NCI-H1105 (cell line): Measurements from ENCODE around the gene RALGPS2.
"Not testable (repeated sequence)": the region's sequence is repeated elsewhere in the genome, so short reads cannot be mapped to it uniquely, and the experiment has no call there.

Source experiments
- DNase-seq: peaks from one replicate; lab custom pipeline; 2025; lab: John Stamatoyannopoulos, UW

Gene RALGPS2

GRCh38 chr1:178781533-178782330, 56.7 kb downstream of the RALGPS2 start:
- DNase-seq = no peak

- no peak for DNase-seq
Observed at GRCh38 chr1:178784131-178784536, 59.1 kb downstream of the RALGPS2 start.

GRCh38 chr1:178792394-178792793, 67.3 kb downstream of the RALGPS2 start:
- DNase-seq = no peak

- no peak for DNase-seq
Observed at GRCh38 chr1:178796013-178796412, 71.0 kb downstream of the RALGPS2 start.

GRCh38 chr1:178797590-178797989, 72.5 kb downstream of the RALGPS2 start:
- DNase-seq = no peak

GRCh38 chr1:178798232-178798861, 73.3 kb downstream of the RALGPS2 start:
- no peak for DNase-seq

- DNase-seq = no peak
Observed at GRCh38 chr1:178802873-178803272, 77.8 kb downstream of the RALGPS2 start.

- DNase-seq = no peak
Observed at GRCh38 chr1:178806665-178807300, 81.7 kb downstream of the RALGPS2 start.

GRCh38 chr1:178808529-178808928, 83.5 kb downstream of the RALGPS2 start:
- DNase-seq = no peak

- no peak for DNase-seq
Observed at GRCh38 chr1:178810585-178810984, 85.5 kb downstream of the RALGPS2 start.

GRCh38 chr1:178818416-178818815, 93.4 kb downstream of the RALGPS2 start:
- no peak for DNase-seq

- DNase-seq = no peak
Observed at GRCh38 chr1:178819123-178819522, 94.1 kb downstream of the RALGPS2 start.

GRCh38 chr1:178821134-178821866, 96.3 kb downstream of the RALGPS2 start:
- DNase-seq = no peak

GRCh38 chr1:178825167-178825566, 100.1 kb downstream of the RALGPS2 start:
- no peak for DNase-seq

GRCh38 chr1:178844436-178844835, 119.4 kb downstream of the RALGPS2 start:
- DNase-seq = no peak

- DNase-seq = no peak
Observed at GRCh38 chr1:178846306-178846705, 121.3 kb downstream of the RALGPS2 start.

- no peak for DNase-seq
Observed at GRCh38 chr1:178847396-178847849, 122.4 kb downstream of the RALGPS2 start.

- DNase-seq = not testable (repeated sequence)
Observed at GRCh38 chr1:178847919-178848318, 122.9 kb downstream of the RALGPS2 start.

- no peak for DNase-seq
Observed at GRCh38 chr1:178849918-178850317, 124.9 kb downstream of the RALGPS2 start.

- no peak for DNase-seq
Observed at GRCh38 chr1:178857126-178857525, 132.1 kb downstream of the RALGPS2 start.

GRCh38 chr1:178862416-178862815, 137.4 kb downstream of the RALGPS2 start:
- DNase-seq = no peak

- DNase-seq = no peak
Observed at GRCh38 chr1:178862864-178863263, 137.8 kb downstream of the RALGPS2 start.
